ENCODE measurements around the gene GRIP2. TPM values are rescaled to one million over a fixed set of nuclear protein-coding genes. Genes with fewer than 3 reads are reported as not detected.

GRIP2 gene
- total RNA-seq, 2 donors from 2014 or later, result 0.47 to 0.53 TPM

GRCh38 chr3:14494279-14494972, 45.7 kb downstream of the GRIP2 start:
- no peaks in the 10 kb centered on the region for H3K27me3 ChIP-seq
- intact Hi-C loops (cut with DNase I), result no loop called here
- H3K36me3 ChIP-seq, result no peaks in the 10 kb centered on the region
- no peak overlapping the region for H3K4me3 ChIP-seq
- no peak overlapping the region for H3K9ac ChIP-seq (ENCODE audit: low read depth in 2 of 2, low read length in 2 of 2)
- no peak for DNase-seq
- H3K27ac ChIP-seq, result no peak overlapping the region
- TF ChIP-seq, protein P1, sequence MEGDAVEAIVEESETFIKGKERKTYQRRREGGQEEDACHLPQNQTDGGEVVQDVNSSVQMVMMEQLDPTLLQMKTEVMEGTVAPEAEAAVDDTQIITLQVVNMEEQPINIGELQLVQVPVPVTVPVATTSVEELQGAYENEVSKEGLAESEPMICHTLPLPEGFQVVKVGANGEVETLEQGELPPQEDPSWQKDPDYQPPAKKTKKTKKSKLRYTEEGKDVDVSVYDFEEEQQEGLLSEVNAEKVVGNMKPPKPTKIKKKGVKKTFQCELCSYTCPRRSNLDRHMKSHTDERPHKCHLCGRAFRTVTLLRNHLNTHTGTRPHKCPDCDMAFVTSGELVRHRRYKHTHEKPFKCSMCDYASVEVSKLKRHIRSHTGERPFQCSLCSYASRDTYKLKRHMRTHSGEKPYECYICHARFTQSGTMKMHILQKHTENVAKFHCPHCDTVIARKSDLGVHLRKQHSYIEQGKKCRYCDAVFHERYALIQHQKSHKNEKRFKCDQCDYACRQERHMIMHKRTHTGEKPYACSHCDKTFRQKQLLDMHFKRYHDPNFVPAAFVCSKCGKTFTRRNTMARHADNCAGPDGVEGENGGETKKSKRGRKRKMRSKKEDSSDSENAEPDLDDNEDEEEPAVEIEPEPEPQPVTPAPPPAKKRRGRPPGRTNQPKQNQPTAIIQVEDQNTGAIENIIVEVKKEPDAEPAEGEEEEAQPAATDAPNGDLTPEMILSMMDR (IDR thresholded peaks at IDR 0.05), result no peak
- no peaks in the 10 kb centered on the region for H3K9me3 ChIP-seq
- H3K4me1 ChIP-seq, result no peaks in the 10 kb centered on the region

- H3K9me3 ChIP-seq, result no peaks in the 10 kb centered on the region
- H3K4me1 ChIP-seq, result no peaks in the 10 kb centered on the region
- H3K27me3 ChIP-seq, result no peaks in the 10 kb centered on the region
- no peaks in the 10 kb centered on the region for H3K36me3 ChIP-seq
- H3K27ac ChIP-seq, result no peak overlapping the region
- no peak for DNase-seq
- TF ChIP-seq, protein P1 (IDR thresholded peaks at IDR 0.05), result no peak
- intact Hi-C loops (cut with DNase I), result no loop called here
- no peak overlapping the region for H3K4me3 ChIP-seq
- no peak overlapping the region for H3K9ac ChIP-seq (ENCODE audit: low read depth in 2 of 2, low read length in 2 of 2)
Measured at GRCh38 chr3:14492948-14493881, 46.9 kb downstream of the GRIP2 start.

GRCh38 chr3:14491396-14492190, 48.5 kb downstream of the GRIP2 start:
- Histone ChIP-seq H3K4me1 (no peaks in the 10 kb centered on the region), H3K36me3 (no peaks in the 10 kb centered on the region), H3K9me3 (no peaks in the 10 kb centered on the region), H3K4me3 (no peak overlapping the region), H3K27ac (no peak overlapping the region), H3K9ac (ENCODE audit: low read depth in 2 of 2, low read length in 2 of 2) (no peak overlapping the region), H3K27me3 (no peaks in the 10 kb centered on the region)
- DNase-seq, result no peak
- intact Hi-C loops (cut with DNase I), result no loop called here
- TF ChIP-seq, protein P1 (IDR thresholded peaks at IDR 0.05), result no peak

GRCh38 chr3:14490831-14491230, 49.3 kb downstream of the GRIP2 start:
- Histone ChIP-seq H3K4me3 (no peak overlapping the region), H3K4me1 (no peaks in the 10 kb centered on the region), H3K36me3 (no peaks in the 10 kb centered on the region), H3K9ac (ENCODE audit: low read depth in 2 of 2, low read length in 2 of 2) (no peak overlapping the region), H3K27ac (no peak overlapping the region), H3K27me3 (no peaks in the 10 kb centered on the region), H3K9me3 (no peaks in the 10 kb centered on the region)
- no peak for DNase-seq
- intact Hi-C loops (cut with DNase I), result no loop called here
- TF ChIP-seq, protein P1 (IDR thresholded peaks at IDR 0.05), result no peak

DNA sequence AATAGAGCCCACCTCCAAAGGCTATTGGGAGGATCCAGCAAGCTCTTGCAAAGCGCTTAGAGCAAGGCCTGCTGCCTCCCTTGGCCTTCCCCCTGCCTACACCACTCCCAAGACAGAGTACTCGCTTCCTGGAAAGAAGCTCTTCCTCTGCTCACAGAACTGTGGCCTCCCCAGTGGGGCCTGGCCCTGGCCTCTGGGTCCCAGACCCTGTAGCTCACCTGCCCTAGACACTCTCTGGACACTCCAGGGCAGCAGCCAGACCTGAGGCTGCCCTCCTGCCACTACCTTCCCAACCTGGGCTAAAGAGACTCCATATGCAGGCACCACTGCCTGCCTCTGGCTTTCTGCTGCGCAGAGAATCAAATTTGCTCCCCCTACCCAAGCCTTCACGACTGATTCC, 49.9 kb downstream of the GRIP2 start:
- H3K27ac ChIP-seq, result no peak overlapping the region
- no peaks in the 10 kb centered on the region for H3K36me3 ChIP-seq
- no peaks in the 10 kb centered on the region for H3K27me3 ChIP-seq
- intact Hi-C loops (cut with DNase I), result no loop called here
- DNase-seq, result no peak
- TF ChIP-seq, protein P1 (IDR thresholded peaks at IDR 0.05), result no peak
- no peak overlapping the region for H3K4me3 ChIP-seq
- no peaks in the 10 kb centered on the region for H3K9me3 ChIP-seq
- no peak overlapping the region for H3K9ac ChIP-seq (ENCODE audit: low read depth in 2 of 2, low read length in 2 of 2)
- no peaks in the 10 kb centered on the region for H3K4me1 ChIP-seq
